HepG2 (cell line): ENCODE results near the gene FBF1. TPM values are rescaled to one million over a fixed set of nuclear protein-coding genes. Genes with fewer than 3 reads are reported as not detected.

Experiments used
- ATF3 ChIP-seq: sonication (generic); formaldehyde crosslinking; IDR thresholded peaks from 2 replicates; pipeline ENCODE4 v1.4.0; 2020; ENCODE audit warnings: missing genetic modification reagents
- EED ChIP-seq: sonication (generic); formaldehyde crosslinking; IDR thresholded peaks from 2 replicates; pipeline ENCODE4 v1.5.0; 2020; ENCODE audit warnings: mild to moderate bottlenecking, missing genetic modification reagents
- ESRRA ChIP-seq: sonication (generic); formaldehyde crosslinking; IDR thresholded peaks from 2 replicates; pipeline ENCODE4 v1.5.1; 2020; ENCODE audit warnings: mild to moderate bottlenecking, low read depth, missing genetic modification reagents
- FOXJ3 ChIP-seq: sonication (generic); formaldehyde crosslinking; IDR thresholded peaks from 2 replicates; pipeline ENCODE4 v1.4.0; 2020; ENCODE audit warnings: missing genetic modification reagents, mild to moderate bottlenecking, borderline replicate concordance
- FOXP4 ChIP-seq: sonication (generic); formaldehyde crosslinking; IDR thresholded peaks from 2 replicates; pipeline ENCODE4 v1.4.0; 2020; ENCODE audit warnings: missing genetic modification reagents
- HNF1B ChIP-seq: sonication (generic); formaldehyde crosslinking; IDR thresholded peaks from 2 replicates; pipeline ENCODE4 v1.5.1; 2020; ENCODE audit warnings: mild to moderate bottlenecking, moderate library complexity, missing genetic modification reagents
- HNRNPK ChIP-seq: fragments of 200-400 bp; formaldehyde crosslinking; IDR thresholded peaks from 2 replicates; pipeline ENCODE4 v1.6.1; 2018; ENCODE audit warnings: low read length, low read depth, moderate library complexity, mild to moderate bottlenecking; ENCODE audit not compliant: poor library complexity, severe bottlenecking
- HOXD1 ChIP-seq: sonication (generic); formaldehyde crosslinking; IDR thresholded peaks from 2 replicates; pipeline ENCODE4 v1.5.0; 2020; ENCODE audit warnings: missing genetic modification reagents
- IRF1 ChIP-seq: sonication (generic); formaldehyde crosslinking; IDR thresholded peaks from 2 replicates; pipeline ENCODE4 v1.4.0; 2020; ENCODE audit warnings: low read depth, mild to moderate bottlenecking, missing genetic modification reagents
- ISL2 ChIP-seq: sonication (generic); formaldehyde crosslinking; IDR thresholded peaks from 2 replicates; pipeline ENCODE4 v1.5.0; 2020; ENCODE audit warnings: missing genetic modification reagents
- MAX ChIP-seq: IDR thresholded peaks from 2 replicates; pipeline ENCODE4 v1.6.1; 2012; ENCODE audit warnings: inconsistent platforms
- MED13 ChIP-seq: sonication (generic); formaldehyde crosslinking; IDR thresholded peaks from 2 replicates; pipeline ENCODE4 v1.5.0; 2020; ENCODE audit warnings: missing genetic modification reagents
- RARA ChIP-seq: IDR thresholded peaks from 2 replicates; pipeline ENCODE4 v1.6.1; 2016; ENCODE audit warnings: missing genetic modification reagents, missing compliant biosample characterization
- RBAK ChIP-seq: sonication (generic); formaldehyde crosslinking; IDR thresholded peaks from 2 replicates; pipeline ENCODE4 v1.5.1; 2020; ENCODE audit warnings: mild to moderate bottlenecking, missing genetic modification reagents
- TBX3 ChIP-seq: fragments of 450-650 bp; IDR thresholded peaks from 2 replicates; pipeline ENCODE4 v1.6.1; 2017; ENCODE audit warnings: antibody characterized with exemption, mild to moderate bottlenecking, inconsistent platforms, borderline replicate concordance
- THAP7 ChIP-seq: sonication (generic); formaldehyde crosslinking; IDR thresholded peaks from 2 replicates; pipeline ENCODE4 v1.8.1; 2023; ENCODE audit warnings: mild to moderate bottlenecking, missing genetic modification reagents
- ZFP1 ChIP-seq: IDR thresholded peaks from 2 replicates; pipeline ENCODE4 v1.6.1; 2016
- ZNF160 ChIP-seq: sonication (generic); formaldehyde crosslinking; IDR thresholded peaks from 2 replicates; pipeline ENCODE4 v1.8.0; 2022; ENCODE audit warnings: mild to moderate bottlenecking, inconsistent platforms, missing genetic modification reagents
- ZNF18 ChIP-seq: sonication (generic); formaldehyde crosslinking; IDR thresholded peaks from 2 replicates; pipeline ENCODE4 v1.8.0; 2022; ENCODE audit warnings: mild to moderate bottlenecking, missing genetic modification reagents; ENCODE audit not compliant: insufficient replicate concordance
- ZNF264 ChIP-seq: sonication (generic); formaldehyde crosslinking; IDR thresholded peaks from 2 replicates; pipeline ENCODE4 v1.4.0; 2020; ENCODE audit warnings: missing genetic modification reagents
- ZNF337 ChIP-seq: sonication (generic); formaldehyde crosslinking; IDR thresholded peaks from 2 replicates; pipeline ENCODE4 v1.5.1; 2020; ENCODE audit warnings: missing genetic modification reagents, low read depth, mild to moderate bottlenecking, borderline replicate concordance
- polyA plus RNA-seq, 8 experiments: library from polyadenylated mRNA; depleted of rRNA in 3 of 8; stranded (reverse) in 7 of 8; unstranded in 1 of 8; fragments of >200 nt; fragmentation: Illumina TruSeq in 4 of 8; extraction: Trizol in 4 of 8; gene quantifications; 2 replicates each; pipeline versions ENCODE4 v1.2.1 to v1.2.3, GENCODE V29; 2011 to 2016; ENCODE audit warnings: low read depth in 4 of 8, missing spikeins in 1 of 8, mixed read lengths in 1 of 8; ENCODE audit not compliant: insufficient read depth in 1 of 8
- total RNA-seq, 5 experiments: library from RNA; depleted of rRNA; stranded (reverse); fragments of >200 nt; fragmentation: Illumina TruSeq; extraction: Trizol; gene quantifications; 2 replicates each; pipeline ENCODE4 v1.2.3, GENCODE V29; 2016; ENCODE audit warnings: low read depth in 1 of 5

FBF1 gene
- total and polyA plus RNA-seq, 2 of the 13 experiments (the other 11 are each of a cell fraction or from before 2014, with no cell fraction given): 2.4 to 8.1 TPM

GRCh38 chr17:75978938-75979704, 38.3 kb upstream of the FBF1 start, which contains the start of the genes ACOX1 and TEN1 (continued):
- peak; percentile 36; the same call in 1 of the 2 replicates for TF ChIP-seq HOXD1 (CRISPR knock-in tag)
- peak; percentile 48 for TF ChIP-seq HNRNPK
- peak; percentile 80 for TF ChIP-seq ZNF337 (CRISPR knock-in tag)
- peak; percentile 27 for TF ChIP-seq MED13 (CRISPR knock-in tag)
- peak; percentile 71 for TF ChIP-seq EED (CRISPR knock-in tag)
- TF ChIP-seq ZFP1 (CRISPR knock-in tag): peak; percentile 16; the same call in 1 of the 2 replicates
- TF ChIP-seq ZNF264 (CRISPR knock-in tag): peak; percentile 43
- peak; percentile 78; the same call in 1 of the 2 replicates for TF ChIP-seq TBX3
- TF ChIP-seq HNF1B (CRISPR knock-in tag): peak; percentile 77
- TF ChIP-seq IRF1 (CRISPR knock-in tag): peak; percentile 56; the same call in 1 of the 2 replicates
- peak; percentile 80 for TF ChIP-seq ZNF160 (CRISPR knock-in tag)
- peak; percentile 69; the same call in 1 of the 2 replicates for TF ChIP-seq ESRRA (CRISPR knock-in tag)
- peak; percentile 61 for TF ChIP-seq MAX
- TF ChIP-seq RBAK (CRISPR knock-in tag): no peak; the same call in 1 of the 2 replicates
- TF ChIP-seq FOXJ3: no peak; the same call in 1 of the 2 replicates
- TF ChIP-seq ZNF18: peak; percentile 83
- TF ChIP-seq RARA (CRISPR knock-in tag): peak; percentile 70
- TF ChIP-seq ATF3: peak; percentile 58
- peak; percentile 81 for TF ChIP-seq ISL2 (CRISPR knock-in tag)
- TF ChIP-seq THAP7 (CRISPR knock-in tag): peak; percentile 93; the same call in 1 of the 2 replicates
- peak; percentile 75 for TF ChIP-seq FOXP4
